Measurements from ENCODE around the gene FAM199X.
"Not testable (repeated sequence)": the region's sequence is repeated elsewhere in the genome, so short reads cannot be mapped to it uniquely, and the experiment has no call there.

FAM199X gene

GRCh38 chrX:104193485-104193884 is 27.2 kb downstream of the FAM199X start:
- DNase-seq: no peak

DNA sequence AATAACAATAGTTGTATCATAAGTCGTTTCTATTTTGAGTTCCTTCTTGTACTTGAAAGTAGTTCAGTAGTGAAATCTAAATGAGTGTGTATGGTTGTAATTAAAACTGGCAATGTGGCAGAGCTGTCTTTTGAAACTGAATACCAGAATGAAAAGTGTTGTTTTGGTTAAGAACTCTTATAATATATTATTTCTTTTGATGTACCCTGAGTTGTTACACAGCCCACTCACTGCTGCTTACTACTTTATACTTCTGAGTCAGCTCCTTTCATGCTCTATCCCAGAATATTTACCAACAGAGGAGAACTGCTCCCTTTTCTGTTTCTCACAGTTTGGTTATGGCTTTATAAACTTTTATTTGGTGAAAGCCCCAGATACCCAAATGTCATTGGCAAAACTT is 28.8 kb downstream of the FAM199X start:
- DNase-seq: no peak

DNA sequence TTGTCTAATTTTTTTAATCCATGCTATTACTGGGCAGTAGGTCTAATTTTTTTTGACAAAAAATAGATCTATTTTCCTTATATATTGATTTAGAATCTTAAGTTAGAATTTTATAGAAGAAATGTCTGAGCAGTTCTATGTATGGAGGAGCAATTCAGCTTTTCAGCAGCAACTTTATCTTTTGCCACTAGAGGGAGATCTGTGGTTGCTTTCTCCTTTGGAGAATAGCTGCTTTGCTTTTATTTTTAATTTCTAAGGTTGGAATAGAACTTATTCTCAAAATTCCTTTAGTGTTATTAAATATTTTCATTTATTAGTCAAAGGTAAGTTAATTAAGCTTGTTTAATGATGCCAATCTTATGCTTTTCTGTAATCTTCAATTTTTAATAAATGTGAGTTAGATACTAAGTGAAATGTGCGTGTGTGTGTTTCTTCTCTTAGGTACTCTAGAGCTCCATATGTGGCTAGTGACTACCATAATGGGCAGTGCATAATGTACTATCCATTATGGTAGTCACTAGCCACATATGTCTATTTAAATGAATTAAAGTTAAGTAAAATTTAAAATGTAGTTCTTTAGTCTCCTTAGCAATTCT is 29.3 kb downstream of the FAM199X start:
- peak; percentile 0 for DNase-seq

GRCh38 chrX:104205548-104205947 is 39.3 kb downstream of the FAM199X start:
- no peak for DNase-seq

DNA sequence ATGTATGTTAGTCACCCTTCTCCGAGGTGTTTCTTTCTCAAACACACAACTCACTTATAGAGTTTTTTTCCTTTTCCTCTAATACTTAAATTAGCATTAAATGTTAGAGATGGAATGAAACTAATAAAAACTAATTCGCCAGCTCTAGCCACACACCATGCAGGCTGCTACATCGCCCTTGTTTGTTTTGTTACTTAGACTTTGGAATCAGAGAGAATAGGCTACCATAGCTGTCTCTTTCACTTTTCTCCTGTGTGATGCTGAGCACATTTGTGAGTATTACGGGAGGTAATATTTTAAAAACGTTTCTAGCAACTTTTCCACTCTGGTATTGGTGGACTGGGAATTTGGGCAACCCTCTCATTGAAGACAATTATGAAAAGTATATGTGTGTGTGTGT is 44.9 kb downstream of the FAM199X start:
- DNase-seq: no peak

DNA sequence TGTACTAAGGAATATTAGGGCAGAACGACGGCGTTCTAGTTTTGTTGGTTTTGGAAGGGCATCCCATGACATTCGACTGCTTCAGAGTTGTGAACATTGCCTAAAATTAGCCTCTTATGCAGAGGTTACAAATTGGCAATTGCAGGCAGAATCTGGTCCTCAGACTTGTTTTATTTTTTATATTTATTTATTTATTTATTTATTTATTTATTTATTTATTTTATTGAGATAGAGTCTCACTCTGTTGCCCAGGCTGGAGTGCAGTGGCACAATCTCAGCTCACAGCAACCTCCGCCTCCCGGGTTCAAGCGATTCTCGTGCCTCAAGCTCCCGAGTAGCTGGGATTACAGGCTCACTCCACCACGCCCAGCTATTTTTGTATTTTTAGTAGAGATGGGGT is 63.8 kb downstream of the FAM199X start:
- DNase-seq: not testable (repeated sequence)
